Measurements from ENCODE around the gene ITGB1BP1.
"Not testable (repeated sequence)": the region's sequence is repeated elsewhere in the genome, so short reads cannot be mapped to it uniquely, and the experiment has no call there.

ITGB1BP1 gene

GRCh38 chr2:9401646-9402371, 21.5 kb downstream of the ITGB1BP1 start:
- H3K4me1 ChIP-seq (ENCODE audit: control extremely low read depth in 1 of 4, control insufficient read depth in 4 of 4, insufficient read depth in 4 of 4, low read length in 3 of 4) = peaks cover 0 to 6% (median 3%) of the 10 kb centered on the region in 4 experiments
- H3K9me3 ChIP-seq (ENCODE audit: control extremely low read depth in 1 of 5, control insufficient read depth in 4 of 5, insufficient read depth in 2 of 5, low read depth in 1 of 5, low read length in 4 of 5) = no peaks in the 10 kb centered on the region
- POLR2A ChIA-PET = no interaction called here
- CTCF ChIA-PET = interaction anchor here (0.6 kb wide), 1 partner anchor 1607 kb away, joined by 4 read pairs; no protein-coding TSS in a partner anchor
- no peaks in the 10 kb centered on the region for H3K27me3 ChIP-seq (replicated peaks in 2 of 5; ENCODE audit: control insufficient read depth in 4 of 5, insufficient read depth in 5 of 5, low read length in 4 of 5)
- WGBS (ENCODE audit: insufficient coverage) = 94% methylated on average over 19 of the region's 19 CpGs
- no peak overlapping the region for H3K4me3 ChIP-seq (ENCODE audit: control insufficient read depth in 1 of 7, extremely low read depth in 1 of 7, insufficient read depth in 4 of 7, low read depth in 2 of 7, low read length in 6 of 7)
- DNase-seq = no peak
- H3K27ac ChIP-seq (ENCODE audit: insufficient read depth in 1 of 2, low read depth in 1 of 2, low read length in 2 of 2, poor library complexity in 1 of 2, severe bottlenecking in 2 of 2) = no peak overlapping the region
- peaks cover 0 to 12% (median 2%) of the 10 kb centered on the region in 4 experiments for H3K36me3 ChIP-seq (ENCODE audit: control insufficient read depth in 4 of 4, insufficient read depth in 4 of 4, low read length in 3 of 4)

GRCh38 chr2:9401059-9401547, 22.2 kb downstream of the ITGB1BP1 start:
- no peak overlapping the region for H3K4me3 ChIP-seq (ENCODE audit: control insufficient read depth in 1 of 7, extremely low read depth in 1 of 7, insufficient read depth in 4 of 7, low read depth in 2 of 7, low read length in 6 of 7)
- H3K27me3 ChIP-seq (replicated peaks in 2 of 5; ENCODE audit: control insufficient read depth in 4 of 5, insufficient read depth in 5 of 5, low read length in 4 of 5) = no peaks in the 10 kb centered on the region
- no peak for DNase-seq
- H3K9me3 ChIP-seq (ENCODE audit: control extremely low read depth in 1 of 5, control insufficient read depth in 4 of 5, insufficient read depth in 2 of 5, low read depth in 1 of 5, low read length in 4 of 5) = no peaks in the 10 kb centered on the region
- H3K4me1 ChIP-seq (ENCODE audit: control extremely low read depth in 1 of 4, control insufficient read depth in 4 of 4, insufficient read depth in 4 of 4, low read length in 3 of 4) = peaks cover 0 to 6% (median 3%) of the 10 kb centered on the region in 4 experiments
- H3K36me3 ChIP-seq (ENCODE audit: control insufficient read depth in 4 of 4, insufficient read depth in 4 of 4, low read length in 3 of 4) = peaks cover 0 to 9% (median 0%) of the 10 kb centered on the region in 4 experiments
- ChIA-PET POLR2A (no interaction called here), CTCF (no interaction called here)
- no peak overlapping the region for H3K27ac ChIP-seq (ENCODE audit: insufficient read depth in 1 of 2, low read depth in 1 of 2, low read length in 2 of 2, poor library complexity in 1 of 2, severe bottlenecking in 2 of 2)
- WGBS (ENCODE audit: insufficient coverage) = 98% methylated on average over 7 of the region's 12 CpGs

GRCh38 chr2:9400268-9401058, 22.9 kb downstream of the ITGB1BP1 start:
- CTCF ChIA-PET = no interaction called here
- POLR2A ChIA-PET = no interaction called here
- WGBS (ENCODE audit: insufficient coverage) = 96% methylated on average over 10 of the region's 12 CpGs
- no peak overlapping the region for H3K27ac ChIP-seq (ENCODE audit: insufficient read depth in 1 of 2, low read depth in 1 of 2, low read length in 2 of 2, poor library complexity in 1 of 2, severe bottlenecking in 2 of 2)
- no peak overlapping the region for H3K4me3 ChIP-seq (ENCODE audit: control insufficient read depth in 1 of 7, extremely low read depth in 1 of 7, insufficient read depth in 4 of 7, low read depth in 2 of 7, low read length in 6 of 7)
- no peaks in the 10 kb centered on the region for H3K27me3 ChIP-seq (replicated peaks in 2 of 5; ENCODE audit: control insufficient read depth in 4 of 5, insufficient read depth in 5 of 5, low read length in 4 of 5)
- peaks cover 0 to 6% (median 3%) of the 10 kb centered on the region in 4 experiments for H3K4me1 ChIP-seq (ENCODE audit: control extremely low read depth in 1 of 4, control insufficient read depth in 4 of 4, insufficient read depth in 4 of 4, low read length in 3 of 4)
- H3K9me3 ChIP-seq (ENCODE audit: control extremely low read depth in 1 of 5, control insufficient read depth in 4 of 5, insufficient read depth in 2 of 5, low read depth in 1 of 5, low read length in 4 of 5) = no peaks in the 10 kb centered on the region
- no peak for DNase-seq
- peaks cover 0 to 11% (median 0%) of the 10 kb centered on the region in 4 experiments for H3K36me3 ChIP-seq (ENCODE audit: control insufficient read depth in 4 of 4, insufficient read depth in 4 of 4, low read length in 3 of 4)

- H3K4me3 ChIP-seq (ENCODE audit: control insufficient read depth in 1 of 7, extremely low read depth in 1 of 7, insufficient read depth in 4 of 7, low read depth in 2 of 7, low read length in 6 of 7) = no peak overlapping the region
- peaks cover 0 to 6% (median 3%) of the 10 kb centered on the region in 4 experiments for H3K4me1 ChIP-seq (ENCODE audit: control extremely low read depth in 1 of 4, control insufficient read depth in 4 of 4, insufficient read depth in 4 of 4, low read length in 3 of 4)
- H3K9me3 ChIP-seq (ENCODE audit: control extremely low read depth in 1 of 5, control insufficient read depth in 4 of 5, insufficient read depth in 2 of 5, low read depth in 1 of 5, low read length in 4 of 5) = no peaks in the 10 kb centered on the region
- H3K27me3 ChIP-seq (replicated peaks in 2 of 5; ENCODE audit: control insufficient read depth in 4 of 5, insufficient read depth in 5 of 5, low read length in 4 of 5) = no peaks in the 10 kb centered on the region
- 92% methylated on average over 20 of the region's 20 CpGs for WGBS (ENCODE audit: insufficient coverage)
- H3K27ac ChIP-seq (ENCODE audit: insufficient read depth in 1 of 2, low read depth in 1 of 2, low read length in 2 of 2, poor library complexity in 1 of 2, severe bottlenecking in 2 of 2) = no peak overlapping the region
- H3K36me3 ChIP-seq (ENCODE audit: control insufficient read depth in 4 of 4, insufficient read depth in 4 of 4, low read length in 3 of 4) = peaks cover 0 to 18% (median 0%) of the 10 kb centered on the region in 4 experiments
- CTCF ChIA-PET = no interaction called here
- no peak for DNase-seq
- POLR2A ChIA-PET = no interaction called here
Measured at GRCh38 chr2:9398881-9399780, 24.2 kb downstream of the ITGB1BP1 start.

GRCh38 chr2:9398251-9398650, 25.1 kb downstream of the ITGB1BP1 start:
- H3K27me3 ChIP-seq (replicated peaks in 2 of 5; ENCODE audit: control insufficient read depth in 4 of 5, insufficient read depth in 5 of 5, low read length in 4 of 5); H3K4me1 ChIP-seq (ENCODE audit: control extremely low read depth in 1 of 4, control insufficient read depth in 4 of 4, insufficient read depth in 4 of 4, low read length in 3 of 4); H3K9me3 ChIP-seq (ENCODE audit: control extremely low read depth in 1 of 5, control insufficient read depth in 4 of 5, insufficient read depth in 2 of 5, low read depth in 1 of 5, low read length in 4 of 5); H3K4me3 ChIP-seq (ENCODE audit: control insufficient read depth in 1 of 7, extremely low read depth in 1 of 7, insufficient read depth in 4 of 7, low read depth in 2 of 7, low read length in 6 of 7); POLR2A ChIA-PET; H3K27ac ChIP-seq (ENCODE audit: insufficient read depth in 1 of 2, low read depth in 1 of 2, low read length in 2 of 2, poor library complexity in 1 of 2, severe bottlenecking in 2 of 2); DNase-seq: not testable (repeated sequence)
- H3K36me3 ChIP-seq (ENCODE audit: control insufficient read depth in 4 of 4, insufficient read depth in 4 of 4, low read length in 3 of 4) = peaks cover 0 to 19% (median 0%) of the 10 kb centered on the region in 4 experiments
- CTCF ChIA-PET = interaction anchor here (1.5 kb wide), 1 partner anchor 9 kb away, joined by 3 read pairs; no protein-coding TSS in a partner anchor
- WGBS (ENCODE audit: insufficient coverage) = 99% methylated on average over 11 of the region's 11 CpGs

- DNase-seq = no peak
- no peaks in the 10 kb centered on the region for H3K9me3 ChIP-seq (ENCODE audit: control extremely low read depth in 1 of 5, control insufficient read depth in 4 of 5, insufficient read depth in 2 of 5, low read depth in 1 of 5, low read length in 4 of 5)
- no peak overlapping the region for H3K27ac ChIP-seq (ENCODE audit: insufficient read depth in 1 of 2, low read depth in 1 of 2, low read length in 2 of 2, poor library complexity in 1 of 2, severe bottlenecking in 2 of 2)
- no peaks in the 10 kb centered on the region for H3K27me3 ChIP-seq (replicated peaks in 2 of 5; ENCODE audit: control insufficient read depth in 4 of 5, insufficient read depth in 5 of 5, low read length in 4 of 5)
- peaks cover 0 to 18% (median 0%) of the 10 kb centered on the region in 4 experiments for H3K36me3 ChIP-seq (ENCODE audit: control insufficient read depth in 4 of 4, insufficient read depth in 4 of 4, low read length in 3 of 4)
- no peak overlapping the region for H3K4me3 ChIP-seq (ENCODE audit: control insufficient read depth in 1 of 7, extremely low read depth in 1 of 7, insufficient read depth in 4 of 7, low read depth in 2 of 7, low read length in 6 of 7)
- ChIA-PET CTCF (interaction anchor here (1.5 kb wide), 1 partner anchor 8 kb away, joined by 3 read pairs; no protein-coding TSS in a partner anchor), POLR2A (no interaction called here)
- peaks cover 0 to 6% (median 3%) of the 10 kb centered on the region in 4 experiments for H3K4me1 ChIP-seq (ENCODE audit: control extremely low read depth in 1 of 4, control insufficient read depth in 4 of 4, insufficient read depth in 4 of 4, low read length in 3 of 4)
- 97% methylated on average over 13 of the region's 14 CpGs for WGBS (ENCODE audit: insufficient coverage)
Measured at GRCh38 chr2:9397201-9397600, 26.1 kb downstream of the ITGB1BP1 start.
